ENCODE results near the gene ZNF521.

ZNF521 gene

GRCh38 chr18:25234740-25235345 is 117.1 kb downstream of the ZNF521 start:
- no peaks in the 10 kb centered on the region for H3K79me2 ChIP-seq (ENCODE audit: control insufficient read depth, insufficient read depth, low read length, poor library complexity)
- H4K12ac ChIP-seq (ENCODE audit: low read depth, low read length), result no peak overlapping the region
- no peaks in the 10 kb centered on the region for H3K79me1 ChIP-seq (ENCODE audit: low read length)
- no peak overlapping the region for H2BK5ac ChIP-seq (ENCODE audit: low read depth, low read length, poor library complexity)
- no peak overlapping the region for H2BK120ac ChIP-seq (ENCODE audit: insufficient read depth, low read length, poor library complexity)
- no peak overlapping the region for H2BK12ac ChIP-seq (ENCODE audit: low read length)
- H4K91ac ChIP-seq (ENCODE audit: low read depth, low read length), result no peak overlapping the region
- no peak overlapping the region for H2AK5ac ChIP-seq (ENCODE audit: low read length)
- no peak overlapping the region for H2AFZ ChIP-seq (ENCODE audit: insufficient read depth, low read length, poor library complexity)
- H3K27ac ChIP-seq (ENCODE audit: low read depth, low read length), result no peak overlapping the region
- H3K36me3 ChIP-seq (ENCODE audit: control insufficient read depth in 1 of 2, insufficient read depth in 2 of 2, low read length in 2 of 2), result peaks cover 3 to 5% of the 10 kb centered on the region in 2 experiments
- H3K18ac ChIP-seq (ENCODE audit: low read length), result no peak overlapping the region
- no peak overlapping the region for H3K4ac ChIP-seq (ENCODE audit: low read depth, low read length)
- H3K9me3 ChIP-seq (ENCODE audit: insufficient read depth, low read depth, low read length), result no peaks in the 10 kb centered on the region
- H3K23ac ChIP-seq (ENCODE audit: low read length), result no peak overlapping the region
- no peak overlapping the region for H3K4me2 ChIP-seq (ENCODE audit: low read length)
- H3K9ac ChIP-seq (ENCODE audit: low read length), result no peak overlapping the region
- no CpG with 5 or more reads among the region's 3 CpGs for WGBS (ENCODE audit: extremely low coverage, insufficient coverage, insufficient read length)
- H3K4me1 ChIP-seq (ENCODE audit: control insufficient read depth in 1 of 2, insufficient read depth in 2 of 2, low read length in 2 of 2), result peaks cover 0 to under 1% of the 10 kb centered on the region in 2 experiments
- DNase-seq, result no peak
- H4K8ac ChIP-seq (ENCODE audit: low read depth, low read length), result no peak overlapping the region
- no peak overlapping the region for H3K14ac ChIP-seq (ENCODE audit: low read length)
- H3K27me3 ChIP-seq (ENCODE audit: insufficient read depth, low read length), result no peaks in the 10 kb centered on the region
- no peak overlapping the region for H3K4me3 ChIP-seq (ENCODE audit: low read depth, low read length)

- no peak overlapping the region for H2BK5ac ChIP-seq (ENCODE audit: low read depth, low read length, poor library complexity)
- H3K27me3 ChIP-seq (ENCODE audit: insufficient read depth, low read length), result no peaks in the 10 kb centered on the region
- H3K14ac ChIP-seq (ENCODE audit: low read length), result no peak overlapping the region
- no peak overlapping the region for H2AFZ ChIP-seq (ENCODE audit: insufficient read depth, low read length, poor library complexity)
- H3K9me3 ChIP-seq (ENCODE audit: insufficient read depth, low read depth, low read length), result no peaks in the 10 kb centered on the region
- H4K91ac ChIP-seq (ENCODE audit: low read depth, low read length), result no peak overlapping the region
- no peak overlapping the region for H3K9ac ChIP-seq (ENCODE audit: low read length)
- H3K4me2 ChIP-seq (ENCODE audit: low read length), result no peak overlapping the region
- H3K79me1 ChIP-seq (ENCODE audit: low read length), result no peaks in the 10 kb centered on the region
- H3K18ac ChIP-seq (ENCODE audit: low read length), result no peak overlapping the region
- no peak overlapping the region for H4K12ac ChIP-seq (ENCODE audit: low read depth, low read length)
- H3K4me3 ChIP-seq (ENCODE audit: low read depth, low read length), result no peak overlapping the region
- no peak overlapping the region for H2BK12ac ChIP-seq (ENCODE audit: low read length)
- H3K36me3 ChIP-seq (ENCODE audit: control insufficient read depth in 1 of 2, insufficient read depth in 2 of 2, low read length in 2 of 2), result peaks cover 3 to 5% of the 10 kb centered on the region in 2 experiments
- no peak overlapping the region for H3K4ac ChIP-seq (ENCODE audit: low read depth, low read length)
- H2AK5ac ChIP-seq (ENCODE audit: low read length), result no peak overlapping the region
- no peak overlapping the region for H3K23ac ChIP-seq (ENCODE audit: low read length)
- H2BK120ac ChIP-seq (ENCODE audit: insufficient read depth, low read length, poor library complexity), result no peak overlapping the region
- no peak for DNase-seq
- H3K4me1 ChIP-seq (ENCODE audit: control insufficient read depth in 1 of 2, insufficient read depth in 2 of 2, low read length in 2 of 2), result no peaks in the 10 kb centered on the region
- no peaks in the 10 kb centered on the region for H3K79me2 ChIP-seq (ENCODE audit: control insufficient read depth, insufficient read depth, low read length, poor library complexity)
- WGBS (ENCODE audit: extremely low coverage, insufficient coverage, insufficient read length), result no CpG with 5 or more reads among the region's 1 CpG
- no peak overlapping the region for H3K27ac ChIP-seq (ENCODE audit: low read depth, low read length)
- H4K8ac ChIP-seq (ENCODE audit: low read depth, low read length), result no peak overlapping the region
Measured at GRCh38 chr18:25234322-25234639, 117.7 kb downstream of the ZNF521 start.

- Histone ChIP-seq H3K4ac (ENCODE audit: low read depth, low read length) (no peak overlapping the region), H3K79me1 (ENCODE audit: low read length) (no peaks in the 10 kb centered on the region), H2BK120ac (ENCODE audit: insufficient read depth, low read length, poor library complexity) (no peak overlapping the region), H3K9ac (ENCODE audit: low read length) (no peak overlapping the region), H3K4me2 (ENCODE audit: low read length) (no peak overlapping the region), H4K91ac (ENCODE audit: low read depth, low read length) (no peak overlapping the region), H4K8ac (ENCODE audit: low read depth, low read length) (no peak overlapping the region), H2AFZ (ENCODE audit: insufficient read depth, low read length, poor library complexity) (no peak overlapping the region), H2BK12ac (ENCODE audit: low read length) (no peak overlapping the region), H2AK5ac (ENCODE audit: low read length) (no peak overlapping the region), H3K27me3 (ENCODE audit: insufficient read depth, low read length) (no peaks in the 10 kb centered on the region), H3K27ac (ENCODE audit: low read depth, low read length) (no peak overlapping the region), H3K18ac (ENCODE audit: low read length) (no peak overlapping the region), H3K9me3 (ENCODE audit: insufficient read depth, low read depth, low read length) (no peaks in the 10 kb centered on the region), H3K23ac (ENCODE audit: low read length) (no peak overlapping the region), H3K4me1 (ENCODE audit: control insufficient read depth in 1 of 2, insufficient read depth in 2 of 2, low read length in 2 of 2) (no peaks in the 10 kb centered on the region), H3K36me3 (ENCODE audit: control insufficient read depth in 1 of 2, insufficient read depth in 2 of 2, low read length in 2 of 2) (peaks cover 3 to 5% of the 10 kb centered on the region in 2 experiments), H3K4me3 (ENCODE audit: low read depth, low read length) (no peak overlapping the region), H4K12ac (ENCODE audit: low read depth, low read length) (no peak overlapping the region), H3K14ac (ENCODE audit: low read length) (no peak overlapping the region), H2BK5ac (ENCODE audit: low read depth, low read length, poor library complexity) (no peak overlapping the region), H3K79me2 (ENCODE audit: control insufficient read depth, insufficient read depth, low read length, poor library complexity) (no peaks in the 10 kb centered on the region)
- DNase-seq, result peak in 1 of 2 donors; percentile 6
- no CpG with 5 or more reads among the region's 12 CpGs for WGBS (ENCODE audit: extremely low coverage, insufficient coverage, insufficient read length)
Measured at GRCh38 chr18:25233528-25234321, 118.2 kb downstream of the ZNF521 start.

- no peaks in the 10 kb centered on the region for H3K79me2 ChIP-seq (ENCODE audit: control insufficient read depth, insufficient read depth, low read length, poor library complexity)
- no peak overlapping the region for H2BK5ac ChIP-seq (ENCODE audit: low read depth, low read length, poor library complexity)
- H3K9ac ChIP-seq (ENCODE audit: low read length), result no peak overlapping the region
- H2BK120ac ChIP-seq (ENCODE audit: insufficient read depth, low read length, poor library complexity), result no peak overlapping the region
- peaks cover 13 to 17% of the 10 kb centered on the region in 2 experiments for H3K36me3 ChIP-seq (ENCODE audit: control insufficient read depth in 1 of 2, insufficient read depth in 2 of 2, low read length in 2 of 2)
- H3K18ac ChIP-seq (ENCODE audit: low read length), result no peak overlapping the region
- H3K27ac ChIP-seq (ENCODE audit: low read depth, low read length), result no peak overlapping the region
- H2AFZ ChIP-seq (ENCODE audit: insufficient read depth, low read length, poor library complexity), result no peak overlapping the region
- no peaks in the 10 kb centered on the region for H3K4me1 ChIP-seq (ENCODE audit: control insufficient read depth in 1 of 2, insufficient read depth in 2 of 2, low read length in 2 of 2)
- no peaks in the 10 kb centered on the region for H3K9me3 ChIP-seq (ENCODE audit: insufficient read depth, low read depth, low read length)
- H3K4me2 ChIP-seq (ENCODE audit: low read length), result no peak overlapping the region
- H4K8ac ChIP-seq (ENCODE audit: low read depth, low read length), result no peak overlapping the region
- H3K23ac ChIP-seq (ENCODE audit: low read length), result no peak overlapping the region
- no peak overlapping the region for H4K12ac ChIP-seq (ENCODE audit: low read depth, low read length)
- H3K14ac ChIP-seq (ENCODE audit: low read length), result no peak overlapping the region
- no peak overlapping the region for H4K91ac ChIP-seq (ENCODE audit: low read depth, low read length)
- H2AK5ac ChIP-seq (ENCODE audit: low read length), result no peak overlapping the region
- no peak overlapping the region for H3K4me3 ChIP-seq (ENCODE audit: low read depth, low read length)
- H3K4ac ChIP-seq (ENCODE audit: low read depth, low read length), result no peak overlapping the region
- H2BK12ac ChIP-seq (ENCODE audit: low read length), result no peak overlapping the region
- H3K79me1 ChIP-seq (ENCODE audit: low read length), result no peaks in the 10 kb centered on the region
- DNase-seq, result no peak
- no CpG with 5 or more reads among the region's 5 CpGs for WGBS (ENCODE audit: extremely low coverage, insufficient coverage, insufficient read length)
- no peaks in the 10 kb centered on the region for H3K27me3 ChIP-seq (ENCODE audit: insufficient read depth, low read length)
Measured at GRCh38 chr18:25231327-25231691, 120.7 kb downstream of the ZNF521 start.
